ENCODE results near the gene NOXA1.

The NOXA1 gene

GRCh38 chr9:137387891-137388560 lies 35.2 kb upstream of the NOXA1 start:
- no peak for DNase-seq (ENCODE audit: low read depth in 3 of 3)

GRCh38 chr9:137388589-137389427 lies 34.4 kb upstream of the NOXA1 start:
- DNase-seq (ENCODE audit: low read depth in 3 of 3) = no peak

GRCh38 chr9:137389428-137389746 lies 33.8 kb upstream of the NOXA1 start:
- no peak for DNase-seq (ENCODE audit: low read depth in 3 of 3)

GRCh38 chr9:137390553-137391410 lies 32.4 kb upstream of the NOXA1 start:
- DNase-seq (ENCODE audit: low read depth in 3 of 3) = no peak

GRCh38 chr9:137391411-137391754 lies 31.8 kb upstream of the NOXA1 start:
- no peak for DNase-seq (ENCODE audit: low read depth in 3 of 3)

- no peak for DNase-seq (ENCODE audit: low read depth in 3 of 3)
These were observed 30.8 kb upstream of the NOXA1 start for GRCh38 chr9:137392232-137393007.

GRCh38 chr9:137393176-137394150 lies 29.7 kb upstream of the NOXA1 start:
- no peak for DNase-seq (ENCODE audit: low read depth in 3 of 3)

GRCh38 chr9:137394866-137395665 lies 28.1 kb upstream of the NOXA1 start:
- DNase-seq (ENCODE audit: low read depth in 3 of 3) = no peak

GRCh38 chr9:137395666-137396010 lies 27.6 kb upstream of the NOXA1 start:
- no peak for DNase-seq (ENCODE audit: low read depth in 3 of 3)

- DNase-seq (ENCODE audit: low read depth in 3 of 3) = no peak
These were observed 27.0 kb upstream of the NOXA1 start for GRCh38 chr9:137396227-137396626.

- no peak for DNase-seq (ENCODE audit: low read depth in 3 of 3)
These were observed 26.4 kb upstream of the NOXA1 start for GRCh38 chr9:137396634-137397367.

- DNase-seq (ENCODE audit: low read depth in 3 of 3) = peak in 2 of 3 donors; percentile 44 to 45
These were observed 25.3 kb upstream of the NOXA1 start for GRCh38 chr9:137397675-137398423.

- DNase-seq (ENCODE audit: low read depth in 3 of 3) = no peak
These were observed 24.4 kb upstream of the NOXA1 start for GRCh38 chr9:137398561-137399468.

- DNase-seq (ENCODE audit: low read depth in 3 of 3) = no peak
These were observed 20.4 kb upstream of the NOXA1 start for GRCh38 chr9:137402746-137403145.

- DNase-seq (ENCODE audit: low read depth in 3 of 3) = no peak
These were observed 19.9 kb upstream of the NOXA1 start for GRCh38 chr9:137403269-137403668.

- DNase-seq (ENCODE audit: low read depth in 3 of 3) = no peak
These were observed 18.1 kb upstream of the NOXA1 start for GRCh38 chr9:137404961-137405567.

GRCh38 chr9:137405677-137406081 lies 17.5 kb upstream of the NOXA1 start:
- DNase-seq (ENCODE audit: low read depth in 3 of 3) = no peak

Data from stimulated activated CD4-positive, alpha-beta T cell treated with anti-CD3 and anti-CD28 coated beads, TNF-alpha, amount 100 ng/mL, for 48 hours (primary cell).